ENCODE data around the gene SMS.
A peak's percentile ranks its signal among the peaks of the same experiment; 100 is the strongest.
"Not testable (repeated sequence)": the region's sequence is repeated elsewhere in the genome, so short reads cannot be mapped to it uniquely, and the experiment has no call there.

Gene SMS

DNA sequence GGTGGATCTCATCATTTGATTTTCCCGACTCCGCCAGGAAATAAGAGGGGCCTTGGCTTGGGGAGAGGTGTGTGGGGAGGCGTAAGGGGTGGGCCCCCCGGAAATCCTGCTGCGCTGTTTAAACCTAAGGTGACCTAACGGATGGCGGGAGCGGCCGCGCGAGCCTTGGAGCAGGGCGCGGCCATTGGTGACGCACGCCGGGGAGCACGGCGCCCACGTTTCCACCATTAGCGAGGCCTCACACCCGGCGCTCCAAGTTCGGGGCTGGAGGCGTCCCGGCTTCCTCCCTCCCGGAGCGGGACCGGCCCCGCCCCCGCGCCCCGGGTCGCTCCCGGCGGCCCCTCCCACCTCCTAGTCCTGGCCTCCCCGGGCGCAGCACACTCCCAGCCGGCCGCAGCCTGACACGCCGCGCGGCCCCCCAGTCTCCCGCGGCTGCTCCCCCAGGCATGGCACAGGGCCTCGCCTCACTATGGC is at the start of gene SMS:
SMS (plus strand) TSS at position 354 of the 474 bp plus-strand sequence; CDS start at position 470, 116 bp downstream.
- DNase-seq, result peak; percentile 54

DNA sequence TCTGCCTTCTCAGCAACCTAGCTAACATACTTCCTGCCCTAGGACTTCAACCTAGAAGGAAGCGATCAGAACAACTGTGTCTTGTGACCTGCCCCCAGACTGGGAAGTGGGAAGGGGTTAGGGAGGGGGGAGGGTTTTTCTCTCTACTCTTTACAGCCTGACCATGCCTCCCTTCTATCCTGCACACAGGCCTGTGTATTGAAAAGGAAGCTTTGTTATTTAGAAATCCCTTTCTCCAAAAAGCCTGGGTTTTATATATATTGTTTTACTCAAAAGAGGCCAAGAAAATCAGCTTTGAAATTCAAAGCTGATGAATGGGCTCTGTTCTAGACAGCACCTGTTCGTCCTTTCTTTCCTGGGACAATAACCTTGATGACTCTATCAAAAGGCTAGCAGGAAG is 35.2 kb upstream of the SMS start:
- no peak for DNase-seq

GRCh38 chrX:21905953-21906352 is 34.6 kb upstream of the SMS start:
- DNase-seq, result no peak

GRCh38 chrX:21907260-21907659 is 33.2 kb upstream of the SMS start:
- no peak for DNase-seq

- no peak for DNase-seq
Measured at GRCh38 chrX:21911481-21911880, 29.0 kb upstream of the SMS start.

DNA sequence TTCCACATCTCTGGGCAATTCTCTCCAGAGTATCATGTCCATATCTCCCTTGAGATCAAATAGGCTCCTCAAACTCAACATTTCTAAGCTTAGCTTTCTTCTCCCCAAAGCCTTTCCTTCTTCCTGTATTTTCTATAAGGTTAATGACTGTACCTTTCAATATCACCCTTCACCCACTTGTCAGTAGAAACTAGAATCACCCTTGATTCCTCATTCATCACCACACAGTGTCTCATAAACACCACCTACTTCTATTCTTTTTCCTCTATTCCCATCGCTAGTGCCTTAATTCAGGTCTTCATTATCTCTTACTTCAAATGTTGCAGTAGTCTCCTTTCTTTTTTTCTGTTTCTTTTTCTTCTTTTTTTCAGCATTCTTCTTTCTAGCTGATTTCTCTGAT is 28.3 kb upstream of the SMS start:
- no peak for DNase-seq

GRCh38 chrX:21912989-21913388 is 27.5 kb upstream of the SMS start:
- DNase-seq, result no peak

DNA sequence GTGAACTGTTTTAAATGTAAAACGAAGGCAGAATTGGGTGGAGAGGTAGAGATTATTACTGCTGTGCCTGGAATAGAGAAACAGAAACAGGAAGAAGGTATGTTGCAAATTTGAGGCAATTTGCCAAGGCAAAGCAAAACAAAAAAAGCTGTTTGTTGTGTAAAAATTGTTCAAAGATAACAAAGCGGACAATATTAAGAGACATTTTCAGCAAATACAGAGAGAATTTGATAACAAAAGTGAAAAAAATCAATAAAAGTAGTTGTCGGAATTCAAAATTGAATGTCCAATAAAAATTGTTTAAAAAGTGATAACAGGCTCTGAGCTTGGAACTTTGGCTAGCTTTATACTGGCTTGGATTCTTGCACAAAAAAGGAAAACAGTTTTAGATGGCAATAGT is 14.4 kb upstream of the SMS start:
- no peak for DNase-seq

DNA sequence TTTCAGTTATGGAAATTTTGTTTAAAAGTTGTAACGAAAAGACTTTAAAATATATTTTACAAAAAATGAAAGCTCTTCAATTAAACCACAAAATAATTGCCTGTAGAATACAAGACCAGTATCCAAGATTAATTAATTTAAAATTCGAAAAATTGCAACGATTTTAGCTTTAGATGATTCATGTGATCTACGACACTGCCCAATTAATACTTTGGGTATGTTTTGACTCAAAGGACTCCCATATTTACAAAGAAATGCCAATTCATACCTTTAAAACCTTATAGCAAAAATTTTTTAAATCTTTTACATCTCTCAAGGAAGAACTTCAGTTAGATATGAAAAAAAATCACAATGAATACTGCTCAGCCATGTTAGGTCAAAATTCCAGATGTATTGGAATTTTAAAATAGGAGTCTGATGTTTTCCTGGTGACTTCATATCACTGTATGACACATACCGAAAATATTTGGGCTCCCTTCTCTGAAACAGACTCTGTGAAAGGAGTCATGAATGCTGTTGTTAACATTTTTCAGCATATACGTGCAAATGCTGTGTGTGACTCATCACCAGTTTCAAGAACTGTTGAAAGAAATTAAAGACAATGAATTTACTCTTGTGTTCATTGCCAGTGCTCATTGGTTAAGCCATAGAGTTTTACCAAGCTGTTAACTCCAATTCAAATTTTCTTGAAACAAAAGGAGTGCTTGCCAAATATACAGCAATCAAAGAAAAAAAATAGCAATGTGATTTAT is 13.8 kb upstream of the SMS start:
- DNase-seq, result no peak

GRCh38 chrX:21929209-21929608 is 11.3 kb upstream of the SMS start:
- no peak for DNase-seq

DNA sequence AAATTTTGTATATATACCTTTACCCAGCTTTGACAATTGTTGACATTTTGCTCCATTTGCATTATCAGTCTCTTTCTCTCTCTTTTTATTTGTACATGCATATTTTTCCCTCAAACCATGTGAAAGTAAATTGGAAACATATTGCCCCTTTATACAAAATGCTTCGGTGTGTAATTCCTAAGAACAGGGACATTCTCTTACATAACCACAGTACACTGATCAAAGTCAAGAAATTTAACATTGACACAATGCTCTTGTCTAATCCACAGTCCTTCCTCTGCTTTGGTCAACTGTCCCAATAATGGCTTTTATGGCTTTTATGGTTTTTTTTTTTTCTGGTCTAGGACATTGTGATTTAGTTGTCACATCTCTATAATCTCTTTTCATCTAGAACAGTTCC is 9.5 kb upstream of the SMS start:
- no peak for DNase-seq

DNA sequence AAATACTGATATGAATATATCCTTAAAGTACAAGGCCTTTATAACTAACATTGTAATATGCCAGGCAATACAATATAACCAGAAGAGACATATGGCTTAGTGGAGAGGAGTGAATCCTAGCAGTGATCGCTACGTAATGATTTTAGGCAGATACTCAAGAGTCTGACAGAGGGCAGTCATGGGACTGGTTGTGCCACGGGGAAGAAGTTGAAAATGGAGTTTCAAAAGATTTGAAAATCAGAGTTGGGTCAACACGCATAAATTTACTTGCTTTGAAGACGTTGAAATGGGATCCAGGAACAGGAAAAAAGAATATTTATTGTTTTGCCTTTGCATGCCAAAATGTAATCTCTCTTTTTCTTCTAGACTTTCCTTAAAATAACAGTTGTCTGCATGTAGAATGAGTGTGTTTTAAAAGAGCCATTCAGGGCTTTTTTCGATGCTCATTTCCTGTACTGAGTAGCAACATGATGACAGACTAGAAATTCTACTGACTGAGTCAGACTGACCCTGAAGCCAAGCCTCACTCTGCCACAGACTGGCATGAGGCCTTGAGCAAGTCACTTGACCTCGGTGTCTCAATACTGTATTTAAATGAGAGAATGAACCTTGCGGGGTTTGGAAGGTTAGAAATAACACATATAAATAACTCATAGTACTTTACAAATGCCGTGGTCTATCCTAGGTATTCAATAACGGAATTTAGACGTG is 8.1 kb upstream of the SMS start:
- no peak for DNase-seq

DNA sequence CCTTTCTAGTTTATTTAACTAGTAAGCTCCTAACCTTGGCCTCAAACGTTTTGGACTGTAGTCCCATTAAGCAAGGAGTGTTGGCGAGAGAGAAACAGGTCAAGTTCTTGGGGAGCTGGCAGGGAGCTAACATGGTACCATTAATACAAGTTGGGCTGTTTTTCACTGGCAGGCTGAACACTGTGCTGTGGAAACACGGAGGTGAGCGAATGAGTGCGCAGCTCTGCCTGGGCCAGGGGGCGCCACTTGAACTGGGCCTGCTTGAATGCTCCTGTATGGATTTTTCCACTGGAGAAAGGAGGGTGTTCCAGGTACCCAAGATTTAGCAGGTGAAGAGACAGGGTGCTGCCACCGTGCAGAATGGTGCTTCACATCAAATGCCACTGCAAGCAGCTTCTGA is 7.4 kb upstream of the SMS start:
- no peak for DNase-seq

DNA sequence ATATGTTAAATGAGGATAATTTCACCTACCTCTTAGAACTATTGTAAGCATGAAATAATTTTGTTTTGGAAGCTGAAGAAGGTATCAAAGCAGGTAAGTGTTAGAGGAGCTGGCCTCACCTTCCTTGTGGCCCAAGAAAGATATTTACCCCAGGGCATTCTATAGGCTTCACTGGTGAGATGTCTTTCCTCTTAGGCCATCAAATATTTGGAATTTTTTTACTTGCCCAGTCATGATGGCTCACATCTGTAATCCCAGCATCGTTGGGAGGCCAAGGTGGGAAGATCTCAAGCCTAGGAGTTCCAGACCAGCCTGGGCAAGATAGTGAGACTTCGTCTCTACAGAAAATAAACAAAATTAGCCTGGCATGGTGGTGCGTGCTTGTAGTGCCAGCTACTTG is 6.1 kb upstream of the SMS start:
- DNase-seq, result no peak

DNA sequence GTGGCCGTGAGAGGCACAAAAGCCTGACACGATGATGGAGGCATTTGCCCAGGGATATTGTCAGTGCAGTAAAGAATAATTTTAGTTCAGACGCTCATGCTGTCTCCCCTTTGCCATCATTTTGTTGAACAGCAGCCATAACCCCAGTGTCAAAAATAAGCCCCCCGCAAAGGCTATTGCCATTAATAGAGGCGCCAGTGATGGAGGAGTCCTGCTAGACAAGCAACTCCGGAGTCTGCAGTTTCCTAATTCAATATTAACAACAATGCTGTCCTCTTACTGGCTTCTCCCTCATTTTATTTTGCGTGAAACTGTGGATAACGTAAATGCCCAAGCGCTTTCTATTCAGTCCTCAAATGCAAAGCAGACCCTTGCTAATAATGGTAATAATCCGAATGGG is 603 bp upstream of the SMS start:
- DNase-seq, result no peak

DNA sequence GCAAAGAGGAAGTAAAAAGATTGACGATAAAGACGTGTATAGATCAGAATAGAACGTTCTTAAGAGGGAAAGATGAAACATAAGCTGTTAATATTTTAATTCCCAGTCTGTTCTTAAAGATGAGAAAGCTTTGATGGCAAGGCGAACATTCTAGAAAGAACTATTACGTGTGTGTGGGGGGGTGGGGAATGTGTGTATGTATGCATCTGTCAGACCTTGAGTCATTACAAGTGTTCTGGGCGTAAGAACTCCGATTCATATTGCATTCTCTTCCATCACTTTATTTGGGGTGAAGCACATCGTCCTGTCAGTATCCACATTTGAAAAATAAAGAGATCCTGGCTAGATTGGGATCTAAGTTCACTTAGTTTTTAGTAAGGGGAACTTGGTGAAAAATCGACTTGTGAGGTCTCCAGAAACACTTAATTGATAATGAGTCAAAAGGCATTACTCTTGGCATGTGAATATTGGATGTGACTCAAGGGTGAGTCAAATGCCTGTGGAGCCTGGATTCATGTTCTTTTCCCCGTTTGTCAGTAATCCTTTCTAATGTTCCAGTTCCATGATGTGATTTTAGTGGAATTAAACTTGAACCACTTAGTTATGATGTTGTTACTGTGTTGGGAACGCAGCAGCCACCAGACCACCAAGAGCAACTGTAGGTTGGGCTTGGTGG is 3.1 kb downstream of the SMS start:
- no peak for DNase-seq

GRCh38 chrX:21944136-21944615 is 3.7 kb downstream of the SMS start:
- no peak for DNase-seq

GRCh38 chrX:21946925-21947641 is 6.6 kb downstream of the SMS start:
- DNase-seq, result no peak

DNA sequence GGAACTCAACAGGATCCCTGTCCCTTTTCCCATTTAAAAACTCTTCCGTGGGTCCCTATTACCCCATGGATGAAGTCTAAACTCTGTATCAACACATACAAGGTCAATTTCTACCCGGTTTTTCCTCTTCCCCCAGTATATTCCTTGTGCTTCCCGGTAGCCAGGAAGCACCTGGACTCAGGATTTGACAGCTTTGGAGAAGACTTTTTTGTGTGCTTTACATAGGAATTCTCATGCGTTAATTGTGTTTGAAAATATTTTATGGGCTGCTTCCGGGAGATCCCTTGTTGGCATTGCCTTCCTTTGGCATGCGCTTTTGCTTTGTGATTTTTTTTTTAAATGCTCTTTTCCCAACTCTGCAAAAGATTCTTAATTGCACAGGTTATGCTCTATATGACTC is 7.2 kb downstream of the SMS start:
- no peak for DNase-seq

- DNase-seq, result no peak
Measured at GRCh38 chrX:21948897-21949578, 8.5 kb downstream of the SMS start.

- DNase-seq, result no peak
Measured at GRCh38 chrX:21949689-21950088, 9.2 kb downstream of the SMS start.

DNA sequence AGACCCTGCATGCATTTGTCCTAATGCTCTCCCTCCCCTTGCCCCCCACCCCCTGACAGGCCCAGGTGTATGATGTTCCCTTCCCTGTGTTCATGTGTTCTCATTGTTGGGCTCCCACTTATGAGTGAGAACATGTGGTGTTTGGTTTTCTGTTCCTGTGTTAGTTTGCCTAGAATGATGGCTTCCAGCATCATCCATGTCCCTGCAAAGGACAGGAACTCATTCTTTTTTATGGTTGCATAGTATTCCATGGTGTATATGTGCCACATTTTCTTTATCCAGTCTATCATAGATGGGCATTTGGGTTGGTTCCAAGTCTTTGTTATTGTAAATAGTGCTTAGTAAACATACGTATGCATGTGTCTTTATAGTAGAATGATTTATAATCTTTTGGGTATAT is 10.0 kb downstream of the SMS start:
- DNase-seq, result not testable (repeated sequence)

DNA sequence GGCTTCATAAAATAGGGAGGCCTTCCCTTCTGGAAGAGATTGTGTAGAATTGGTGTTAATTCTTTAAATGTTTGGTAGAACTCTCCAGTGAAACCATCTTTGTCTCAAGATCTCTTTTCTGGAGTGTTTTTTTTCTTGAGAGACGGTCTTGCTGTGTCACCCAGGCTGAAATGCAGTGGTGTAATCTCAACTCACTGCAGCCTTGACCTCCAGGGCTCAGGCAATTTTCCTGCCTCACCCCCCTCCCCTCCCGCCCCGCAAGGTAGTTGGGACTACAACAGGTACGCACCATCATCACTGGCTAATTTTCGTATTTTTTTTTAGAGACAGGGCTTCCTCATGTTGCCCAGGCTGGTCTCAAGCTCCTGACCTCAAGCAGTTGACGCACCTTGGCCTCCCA is 12.1 kb downstream of the SMS start:
- no peak for DNase-seq
